Activated CD8-positive, alpha-beta memory T cell treated with anti-CD3 and anti-CD28 coated beads for 24 hours (primary cell): Measurements from ENCODE around the gene LYZL2.

ENCODE experiments used
- DNase-seq: peaks from one replicate; pipeline ENCODE4 v3.0.0-alpha.2; 2020

LYZL2 gene

GRCh38 chr10:30589441-30589840 is 40.1 kb downstream of the LYZL2 start:
- no peak for DNase-seq

DNA sequence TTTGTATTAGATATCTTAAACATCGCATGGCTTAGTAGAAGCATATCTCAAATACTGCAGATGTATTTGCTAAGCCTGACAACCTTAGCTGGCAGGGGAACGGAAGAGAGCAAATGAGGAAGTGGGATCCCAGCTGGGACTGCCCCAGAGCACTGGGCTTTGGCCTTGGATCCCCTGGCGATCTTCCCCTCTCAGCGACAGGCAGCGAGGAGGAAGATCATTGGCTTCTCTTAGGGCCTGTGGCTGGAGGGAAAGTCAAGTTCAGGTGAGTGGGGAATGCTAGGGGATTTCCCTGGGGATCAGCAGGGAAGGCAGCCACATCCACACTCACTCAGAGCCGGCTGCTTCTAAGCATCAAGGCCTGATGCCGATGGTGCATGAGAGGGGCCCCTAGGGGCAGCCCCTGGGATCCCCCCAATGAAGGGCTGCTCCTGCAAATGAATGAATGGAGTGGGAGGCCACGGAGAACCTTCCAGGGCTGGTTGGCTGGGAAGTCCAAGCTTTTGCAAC is 42.0 kb downstream of the LYZL2 start:
- no peak for DNase-seq

- no peak for DNase-seq
These were observed 42.7 kb downstream of the LYZL2 start for GRCh38 chr10:30586828-30587227.

GRCh38 chr10:30583778-30584415 is 45.7 kb downstream of the LYZL2 start:
- no peak for DNase-seq

DNA sequence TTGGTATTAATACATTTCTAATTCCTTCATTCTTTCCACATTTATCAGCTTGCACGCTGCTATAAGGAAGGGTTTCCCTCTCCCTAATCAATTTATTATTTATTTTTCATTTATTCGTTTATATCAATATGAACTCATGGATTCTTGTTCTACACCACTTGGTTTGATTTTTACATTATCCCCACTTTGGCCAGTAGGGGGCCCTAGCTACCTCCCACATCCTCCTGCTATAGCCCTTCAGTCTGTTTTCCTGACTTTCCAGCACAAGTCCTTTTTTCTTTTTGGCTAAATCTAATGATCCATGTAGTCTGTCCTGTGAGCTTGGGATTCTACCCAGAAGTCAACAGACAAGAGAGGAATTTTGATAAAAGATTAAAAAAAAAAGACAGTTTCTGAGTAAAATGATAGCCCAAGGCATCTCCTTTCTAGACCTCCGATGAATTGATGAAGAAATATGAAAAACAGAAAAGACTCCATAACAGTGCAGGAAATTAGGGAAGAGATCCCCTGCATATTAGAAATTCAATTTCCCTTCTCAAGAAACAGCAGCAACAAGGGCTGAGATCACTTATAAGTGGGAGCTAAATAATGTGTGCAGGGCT is 47.7 kb downstream of the LYZL2 start:
- DNase-seq, result no peak

DNA sequence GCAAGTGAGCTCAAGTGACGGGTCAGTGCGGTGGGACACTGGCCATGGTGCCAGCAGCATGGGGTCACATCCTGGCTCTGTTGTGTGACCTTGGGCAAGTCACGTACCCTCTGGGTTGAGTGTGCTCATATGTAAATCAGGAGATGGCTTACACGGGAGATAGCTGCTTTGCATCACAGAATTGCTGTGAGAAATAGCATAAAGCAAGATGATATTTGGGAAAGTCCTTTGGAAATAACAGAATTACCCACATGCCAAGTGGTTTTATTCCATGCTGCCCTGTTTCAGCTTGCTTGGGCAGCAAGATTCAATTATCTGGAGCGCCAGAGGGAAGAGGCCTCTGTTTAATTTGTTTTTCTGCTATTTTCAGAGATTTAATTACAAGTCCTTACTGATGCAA is 48.9 kb downstream of the LYZL2 start:
- no peak for DNase-seq

DNA sequence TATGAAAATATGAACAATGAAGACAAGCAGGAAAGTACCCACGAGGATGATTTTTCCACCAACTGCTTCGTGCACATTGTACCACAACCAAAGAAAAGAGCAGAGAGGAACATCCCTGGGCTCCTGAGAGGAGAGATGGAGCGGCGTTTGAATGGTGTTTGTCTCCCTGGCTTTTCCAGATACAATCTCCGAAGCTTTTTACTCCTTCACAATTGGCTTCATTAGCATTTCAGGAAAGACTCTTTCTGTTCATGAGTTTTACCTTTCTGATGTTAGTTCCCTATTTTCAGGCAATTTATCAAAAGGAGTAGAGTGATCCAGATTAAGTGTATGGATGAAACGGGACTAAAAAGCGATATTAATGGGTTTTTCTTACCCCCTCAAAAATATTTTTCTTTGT is 49.3 kb downstream of the LYZL2 start:
- DNase-seq, result no peak

DNA sequence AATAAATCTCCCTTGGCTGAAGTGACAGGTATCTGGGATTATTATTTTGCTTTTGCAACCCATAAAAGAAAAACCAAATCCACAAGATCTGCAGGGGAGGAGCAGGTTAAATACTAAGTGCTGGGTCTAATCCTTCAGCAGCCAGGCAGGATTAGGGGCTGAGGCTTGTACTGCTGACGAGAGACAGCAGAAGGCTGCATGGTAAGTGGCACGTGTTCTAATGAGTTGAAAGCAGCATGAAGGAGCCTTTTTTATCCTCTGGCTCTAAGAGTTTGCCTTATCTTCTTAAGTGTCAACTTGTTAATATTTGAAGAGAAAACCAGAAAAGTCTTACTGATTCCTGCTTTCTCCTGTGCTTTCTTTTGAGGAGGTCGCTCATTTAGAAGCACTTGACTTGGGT is 50.0 kb downstream of the LYZL2 start:
- DNase-seq, result no peak

DNA sequence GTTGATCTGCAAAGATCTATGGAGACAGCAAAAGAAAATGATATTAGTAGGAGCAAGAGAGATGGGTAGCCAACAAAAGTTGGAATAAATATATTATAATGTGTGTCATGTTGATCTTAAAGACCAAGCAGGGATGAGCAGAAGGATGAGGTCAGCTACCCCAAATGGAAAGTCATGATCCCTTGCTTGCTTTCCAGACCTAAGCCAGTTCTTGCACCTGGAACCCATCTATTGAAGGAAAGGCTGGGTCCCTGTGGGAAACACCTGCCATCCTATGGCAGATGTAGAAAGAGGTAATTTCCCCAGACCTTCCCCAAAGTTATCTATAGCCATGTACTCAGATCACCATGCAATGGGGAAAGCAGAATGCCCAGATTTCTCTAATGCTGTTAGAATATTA is 52.5 kb downstream of the LYZL2 start:
- DNase-seq, result no peak

- no peak for DNase-seq
These were observed 52.9 kb downstream of the LYZL2 start for GRCh38 chr10:30576641-30577040.

DNA sequence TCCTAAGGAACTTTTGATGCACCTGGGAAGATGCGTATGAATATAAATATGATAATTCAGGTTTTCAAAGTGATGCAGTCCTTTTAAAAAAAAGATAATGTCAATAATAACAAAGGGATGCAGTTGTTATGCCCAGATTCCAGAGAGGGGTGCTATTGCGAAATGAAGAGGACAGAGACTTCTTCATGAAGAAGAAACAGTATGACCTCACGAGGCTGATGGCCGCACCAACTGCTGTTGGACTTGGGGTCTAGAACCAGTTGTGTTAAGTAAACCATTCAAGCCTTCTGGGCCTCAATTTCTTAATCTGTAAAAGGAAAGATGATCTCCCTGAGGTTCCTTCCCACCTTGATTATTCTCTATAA is 55.1 kb downstream of the LYZL2 start:
- DNase-seq, result no peak

DNA sequence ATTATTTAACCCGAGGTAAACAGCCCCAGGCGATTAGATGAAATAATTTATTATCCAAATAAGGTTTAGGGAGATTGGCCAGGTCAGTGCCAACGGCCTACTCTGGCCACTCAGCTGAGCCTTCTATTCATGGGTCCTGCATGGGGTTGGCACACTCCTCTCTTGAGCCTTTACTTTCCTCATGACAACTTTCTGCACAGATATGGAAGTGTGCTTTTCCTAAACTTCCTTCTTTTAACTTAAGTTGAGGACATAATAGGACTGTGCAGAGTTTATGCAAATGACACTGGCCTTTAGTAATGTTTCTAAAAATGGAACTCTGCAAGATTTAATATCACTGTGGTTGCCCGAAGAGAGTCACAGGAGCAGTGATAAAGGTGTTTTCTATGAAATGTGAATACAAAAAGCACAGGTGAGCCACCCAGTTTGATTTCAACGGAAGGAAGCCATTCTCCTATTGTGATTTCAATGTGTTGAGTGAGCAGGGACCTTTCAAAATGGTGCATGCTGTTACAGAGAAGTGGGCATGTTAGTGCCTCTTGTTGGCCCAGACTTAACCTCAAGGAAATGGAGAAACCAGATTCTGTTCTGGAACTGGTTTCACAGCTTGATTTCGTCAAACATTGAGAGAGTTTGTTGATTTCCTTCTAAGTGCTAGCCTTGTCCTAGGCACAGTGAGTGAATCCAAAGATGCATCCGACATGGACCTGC is 55.7 kb downstream of the LYZL2 start:
- no peak for DNase-seq

DNA sequence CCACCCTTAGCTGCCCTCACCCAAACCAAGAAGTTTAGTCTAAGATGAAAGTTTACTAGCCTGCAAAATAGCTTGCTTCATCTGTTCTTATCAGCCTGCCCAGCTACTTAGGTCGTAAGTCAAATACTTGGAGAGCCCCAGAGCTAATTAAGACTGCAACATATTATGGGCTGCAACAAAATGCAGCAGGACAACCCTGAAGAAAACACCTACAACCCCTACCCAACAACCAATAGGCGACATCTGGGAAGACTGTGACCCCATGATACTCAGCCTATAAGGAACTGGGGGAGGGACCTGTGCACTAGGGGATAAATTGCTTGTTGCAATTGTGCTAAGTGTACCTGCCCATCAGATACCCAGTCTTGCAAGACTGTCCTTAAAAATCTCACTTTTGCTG is 64.1 kb downstream of the LYZL2 start:
- DNase-seq, result no peak

- DNase-seq, result no peak
These were observed 66.8 kb downstream of the LYZL2 start for GRCh38 chr10:30562787-30563186.
